Right ventricle myocardium superior (tissue), 1 donor: Measurements from ENCODE around the gene MGME1. TPM values are rescaled to one million over a fixed set of nuclear protein-coding genes. Genes with fewer than 3 reads are reported as not detected.

Experiments used
- ATAC-seq: fragments of 200-7000 bp; cut with Tn5 transposase; one replicate; pipeline ENCODE4 v1.9.1; 2020; ENCODE audit warnings: mild to moderate bottlenecking; ENCODE audit not compliant: poor library complexity
- DNase-seq: peaks from one replicate; pipeline ENCODE4 v3.0.0-alpha.2; 2020
- intact Hi-C: fragments of 100-400 bp; cut with DNase I; formaldehyde crosslinking; loops from one replicate; pipeline ENCODE4 v1.11.2; 2022
- total RNA-seq: library from RNA; stranded (reverse); fragmentation: NEBNext Ultra II Directional; extraction: Animal tissue kit (Norgen Biotek cat#: 25700); gene quantifications from one replicate; pipeline ENCODE4 v1.2.1, GENCODE V29; 2021
- donor health status: DM: no; HTN: yes; CAD: no; lungs with severe emphysema.

Gene MGME1
- total RNA-seq, 1 donor from 2014 or later = 14.2 TPM

- no peak for ATAC-seq
- intact Hi-C loops = no loop called here
- no peak for DNase-seq
Observed at GRCh38 chr20:18039063-18039462, 70.2 kb downstream of the MGME1 start.

Other genes with a start within 250 kb of the MGME1 start
- gene SNX5, start 224 bp upstream of the MGME1 start, total RNA-seq = 39.9 TPM
- not detected for gene OVOL2, start 88.9 kb downstream of the MGME1 start, total RNA-seq
- 11.6 TPM for gene KAT14, start 168.8 kb downstream of the MGME1 start, total RNA-seq
- gene PET117, start 168.8 kb downstream of the MGME1 start, total RNA-seq = 12.0 TPM